NCI-H460 (cell line): Measurements from ENCODE around the gene MCCD1. TPM values are rescaled to one million over a fixed set of nuclear protein-coding genes. Genes with fewer than 3 reads are reported as not detected.

Experiments
- DNase-seq: peaks from one replicate; pipeline ENCODE4 v3.0.0-alpha.2; 2016; ENCODE audit warnings: low read depth; ENCODE audit errors: extremely low read depth
- total RNA-seq: library from RNA; depleted of rRNA; stranded (reverse); fragments of >200 nt; shearing (Covaris generic); gene quantifications from 2 replicates; pipeline ENCODE4 v1.2.3, GENCODE V29; 2014

The MCCD1 gene
- total RNA-seq, 1 experiment from 2014 or later, result not detected

DNA sequence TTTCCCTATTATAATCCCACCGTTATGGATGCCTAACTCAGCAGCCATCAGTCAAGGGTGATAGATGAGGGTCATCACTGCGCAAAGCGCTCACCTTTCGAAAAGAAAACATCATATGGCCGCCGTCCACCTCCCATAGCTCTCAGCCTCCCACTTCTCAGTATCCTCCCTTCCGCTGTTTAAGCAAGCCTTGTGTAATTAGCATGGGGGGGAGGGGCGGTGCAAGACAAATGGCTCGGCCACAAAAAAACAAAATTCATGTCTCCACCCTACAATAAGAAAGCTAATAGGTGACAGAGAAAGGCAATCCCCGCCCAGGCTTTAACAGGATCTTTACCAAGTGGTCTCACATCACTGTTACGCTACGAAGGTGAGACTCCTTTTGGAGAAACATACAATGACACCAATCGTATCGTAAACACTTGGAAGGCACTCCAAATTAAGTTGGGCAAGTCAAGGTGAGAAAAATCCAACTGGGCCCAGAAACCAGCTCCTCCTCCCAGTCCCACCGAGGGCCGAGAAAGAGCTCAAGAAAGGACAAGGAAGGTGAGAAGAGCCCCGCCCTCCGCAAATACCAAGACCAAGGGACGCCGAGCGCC lies 12.4 kb downstream of the MCCD1 start:
- no peak for DNase-seq

DNA sequence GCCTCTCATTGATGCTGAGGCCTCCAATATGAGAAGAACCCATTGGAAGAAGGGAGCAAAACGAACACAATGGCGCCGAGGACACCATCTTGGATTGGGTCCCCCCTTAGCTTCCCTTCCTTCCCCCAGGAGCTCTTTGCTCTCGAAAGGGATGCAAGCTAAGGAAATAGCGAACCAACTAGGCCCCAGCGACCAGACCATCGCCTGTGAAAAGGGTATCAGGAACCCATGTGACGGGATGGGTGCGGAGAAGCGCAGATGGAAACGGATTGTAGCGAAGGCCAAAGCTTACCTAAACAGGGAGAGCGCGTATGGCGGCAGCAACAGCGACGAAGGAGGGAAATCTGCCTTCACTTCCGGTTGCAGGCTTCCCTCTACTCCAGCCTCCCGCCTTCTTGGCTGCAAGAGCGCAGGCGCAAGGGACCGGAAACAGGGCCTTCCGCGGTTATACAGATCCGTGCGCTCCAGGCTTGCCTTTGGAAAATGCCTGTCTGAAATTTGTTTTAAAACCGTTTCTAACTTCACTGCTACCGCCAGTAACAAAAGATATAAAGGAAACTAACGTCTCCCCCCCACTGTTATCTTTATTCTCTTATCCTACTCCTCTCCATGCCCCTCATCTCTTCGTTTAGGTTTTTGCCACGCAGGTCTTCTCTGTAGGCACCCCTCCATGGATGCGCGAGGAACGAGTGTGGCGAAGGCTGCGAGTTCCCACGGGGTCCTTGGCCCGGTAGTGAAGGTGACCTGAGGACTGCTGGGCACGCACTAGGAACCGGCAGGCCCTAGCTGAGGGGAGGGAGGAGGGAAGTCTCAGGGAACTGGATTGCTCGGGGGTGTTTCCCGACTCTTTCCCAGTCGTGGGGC lies 13.1 kb downstream of the MCCD1 start, which contains the start of gene DDX39B:
Gene DDX39B (minus strand): TSS at position 346 of the 864 bp plus-strand sequence. CDS start 1,471 bp downstream, outside the sequence.
- DNase-seq, result peak; percentile 92

DNA sequence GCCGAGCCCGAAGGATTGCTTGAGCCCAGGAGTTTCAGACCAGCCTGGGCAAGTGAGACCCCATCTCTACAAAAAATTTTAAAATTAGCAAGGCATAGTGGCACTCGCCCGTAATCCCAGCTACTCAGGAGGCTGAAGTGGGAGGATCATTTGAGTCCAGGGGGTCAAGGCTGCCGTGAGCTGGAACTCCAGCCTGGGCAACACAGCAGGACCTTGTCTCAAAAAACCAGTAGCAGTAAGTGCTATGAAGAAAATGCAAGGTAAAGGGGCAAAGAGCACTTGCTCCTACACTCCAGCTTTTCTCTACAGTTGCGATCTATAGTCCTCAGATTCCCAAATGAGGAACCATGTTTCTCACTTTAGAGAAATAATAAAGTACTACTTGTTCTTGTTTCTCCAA lies 14.9 kb downstream of the MCCD1 start:
- no peak for DNase-seq

DNA sequence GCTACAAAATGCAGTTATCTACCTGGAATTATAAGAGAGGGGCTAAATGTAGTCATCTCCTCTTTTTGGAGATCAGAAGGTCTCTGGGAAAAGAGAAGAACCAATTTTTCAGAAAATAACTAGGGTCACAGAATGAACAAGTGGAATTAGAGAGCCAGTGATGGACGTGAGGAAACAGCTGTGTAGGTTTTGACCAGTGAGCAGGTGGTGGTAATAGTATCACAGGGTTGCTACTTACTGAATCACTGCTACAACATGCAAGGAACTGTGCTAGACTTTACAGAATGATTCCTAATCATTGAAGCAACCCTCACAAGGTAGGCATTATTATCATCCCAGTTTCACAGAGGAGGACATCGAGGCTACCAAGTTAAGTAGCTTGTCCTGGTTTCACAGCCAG lies 15.9 kb downstream of the MCCD1 start:
- no peak for DNase-seq

DNA sequence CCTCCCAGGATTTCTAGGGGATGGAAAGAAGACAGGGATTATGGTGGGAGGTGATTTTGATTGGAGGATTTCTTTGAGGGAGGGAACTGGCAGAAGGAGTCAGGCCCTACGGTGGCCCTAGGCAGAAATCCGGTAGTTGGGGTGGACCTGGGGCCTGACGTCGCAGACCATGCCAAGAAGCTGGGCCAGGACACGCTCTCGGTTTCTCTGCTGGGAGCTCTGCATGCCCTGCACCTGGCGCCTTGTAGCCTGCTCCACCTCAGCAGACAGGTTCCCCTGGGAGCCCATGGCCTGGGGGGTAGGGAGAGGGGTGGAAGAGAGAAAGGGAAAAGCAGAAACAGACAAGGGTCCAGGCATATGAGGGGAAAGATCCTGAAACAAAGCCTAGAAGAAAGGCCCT lies 16.5 kb downstream of the MCCD1 start:
- no peak for DNase-seq

DNA sequence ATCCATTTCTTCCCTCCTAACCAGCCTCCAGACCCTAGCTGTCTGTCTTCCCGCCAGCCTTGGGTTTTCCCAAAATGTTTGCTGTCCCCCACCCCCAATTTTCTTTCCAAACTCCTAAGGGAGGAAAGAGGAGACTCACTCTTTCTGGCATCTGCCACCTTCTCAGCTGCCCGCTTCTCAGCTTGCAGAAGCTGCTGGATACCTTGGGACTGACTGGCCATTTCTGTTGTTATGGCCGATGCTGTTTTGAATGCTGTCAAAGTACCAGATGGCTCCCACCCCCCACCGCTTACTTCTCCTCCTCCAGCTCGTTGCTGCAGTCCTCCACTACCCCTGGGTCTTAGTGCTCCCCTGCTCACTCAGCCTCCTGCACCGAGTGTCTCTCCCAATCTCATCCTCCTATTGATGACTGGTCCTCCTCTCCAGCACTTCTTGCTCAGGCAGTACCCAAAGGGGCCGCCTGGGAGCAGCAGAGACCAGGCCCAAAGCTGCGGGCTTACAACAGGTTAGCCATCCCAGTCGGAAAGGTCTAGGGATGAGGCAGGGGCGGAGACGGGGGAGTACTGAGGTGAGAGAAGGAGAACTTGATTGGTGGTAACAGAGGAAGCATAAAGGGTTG lies 17.7 kb downstream of the MCCD1 start, which contains the start of gene ATP6V1G2:
Gene ATP6V1G2 (minus strand): TSS at position 270 of the 619 bp plus-strand sequence. CDS start 49 bp downstream, at position 221.
- peak; percentile 81 for DNase-seq

DNA sequence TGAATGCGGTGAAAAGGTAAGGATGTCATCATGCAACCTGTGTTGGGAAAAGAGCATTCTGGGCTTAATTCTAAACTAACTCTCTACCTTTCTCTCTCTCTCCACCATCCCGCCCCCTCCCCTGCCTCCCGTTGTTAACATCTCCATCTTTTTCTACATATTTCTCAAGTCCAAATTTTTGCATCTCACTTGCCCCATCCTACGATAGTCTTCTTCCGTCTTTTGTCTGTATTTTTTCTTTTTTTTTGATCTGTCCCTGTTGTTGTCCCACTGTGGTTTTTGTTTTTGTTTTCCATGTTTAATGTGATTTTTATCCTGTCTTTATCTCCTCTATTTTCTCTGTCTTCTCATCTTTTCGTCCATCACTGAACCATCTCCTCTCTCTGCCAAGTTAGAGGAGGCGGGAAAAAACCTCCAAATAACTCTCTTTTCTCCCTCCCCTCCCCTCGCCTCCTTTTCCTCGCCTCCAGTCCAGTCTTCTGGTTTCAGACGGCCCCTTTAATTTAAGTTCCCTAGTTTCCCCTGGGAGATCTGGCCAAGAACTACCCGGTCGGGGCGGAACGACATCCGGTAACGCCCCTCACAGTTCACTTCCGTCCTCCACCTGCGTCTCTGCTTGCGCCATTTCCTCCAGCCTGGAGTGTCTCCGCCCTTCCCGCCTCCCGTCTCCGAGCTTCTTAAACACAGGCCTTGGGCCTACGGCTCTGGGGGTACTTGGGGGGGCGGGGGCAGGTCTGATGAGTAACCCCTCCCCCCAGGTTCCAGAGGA lies 18.4 kb downstream of the MCCD1 start, which contains the start of gene NFKBIL1:
Gene NFKBIL1 (plus strand): TSS at position 651 of the 769 bp plus-strand sequence. CDS start 87 bp downstream, at position 738.
- peak; percentile 90 for DNase-seq

DNA sequence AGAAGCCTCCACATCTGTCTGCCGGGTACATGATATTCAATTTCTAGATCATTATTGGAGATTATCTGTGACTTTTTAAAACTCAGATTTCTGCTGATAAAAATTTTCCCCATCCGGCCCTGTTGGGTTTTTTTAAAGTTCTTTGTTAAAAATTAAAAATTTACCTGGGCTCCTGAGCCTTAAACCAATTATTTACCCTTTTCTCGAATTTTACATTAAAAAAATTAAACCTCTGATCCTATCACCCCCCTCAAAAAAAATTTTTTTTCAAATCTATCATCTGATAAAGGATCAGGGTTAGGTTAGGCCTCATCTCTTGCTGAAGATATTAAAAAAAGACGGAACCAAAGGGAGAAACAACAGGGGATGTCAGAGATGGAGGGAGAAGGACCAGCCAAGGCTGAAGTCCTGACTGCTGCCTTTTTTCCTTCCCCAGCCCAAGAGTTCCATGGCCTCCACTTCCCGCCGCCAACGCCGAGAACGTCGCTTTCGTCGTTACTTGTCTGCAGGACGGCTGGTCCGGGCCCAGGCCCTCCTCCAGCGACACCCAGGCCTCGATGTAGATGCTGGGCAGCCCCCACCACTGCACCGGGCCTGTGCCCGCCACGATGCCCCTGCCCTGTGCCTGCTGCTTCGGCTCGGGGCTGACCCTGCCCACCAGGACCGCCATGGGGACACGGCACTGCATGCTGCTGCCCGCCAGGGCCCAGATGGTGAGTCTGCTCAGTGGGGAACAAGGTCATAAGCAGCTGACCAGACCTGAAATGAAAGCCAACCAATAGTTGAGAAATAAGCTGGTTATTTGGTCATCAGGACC lies 19.2 kb downstream of the MCCD1 start:
- no peak for DNase-seq

DNA sequence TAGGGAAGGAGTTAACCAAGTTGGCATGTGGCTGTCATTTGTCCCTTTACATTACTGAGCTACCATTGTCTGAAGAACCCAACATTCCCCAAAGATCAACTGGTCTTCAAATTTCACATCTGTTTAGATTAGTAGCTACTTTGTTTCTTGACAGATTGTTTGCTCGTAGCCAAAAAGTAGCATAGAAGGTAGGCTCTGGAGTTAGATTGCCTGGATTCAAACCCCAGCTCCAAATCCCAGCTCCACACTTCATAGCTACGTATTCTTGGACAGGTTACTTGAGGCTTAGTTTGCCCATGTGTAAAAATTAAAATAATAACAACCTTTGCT lies 19.7 kb downstream of the MCCD1 start:
- no peak for DNase-seq

DNA sequence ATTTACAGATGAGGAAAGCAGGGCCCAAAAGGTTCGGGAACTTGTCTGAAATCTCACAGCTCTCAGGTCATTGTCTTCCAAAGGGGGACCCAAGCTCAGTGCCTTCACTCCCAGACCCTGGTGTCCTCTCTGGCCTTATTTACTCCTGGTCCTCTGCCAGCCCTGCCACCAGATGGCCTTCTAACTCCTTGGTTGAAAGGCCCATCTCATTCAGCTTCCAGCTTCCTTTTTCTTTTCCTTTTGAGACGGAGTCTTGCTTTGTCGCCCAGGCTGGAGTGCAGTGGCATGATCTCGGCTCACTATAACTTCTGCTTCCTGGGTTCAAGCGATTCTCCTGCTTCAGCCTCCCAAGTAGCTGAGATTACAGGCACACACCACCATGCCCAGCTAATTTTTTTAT lies 22.6 kb downstream of the MCCD1 start:
- peak; percentile 36 for DNase-seq

DNA sequence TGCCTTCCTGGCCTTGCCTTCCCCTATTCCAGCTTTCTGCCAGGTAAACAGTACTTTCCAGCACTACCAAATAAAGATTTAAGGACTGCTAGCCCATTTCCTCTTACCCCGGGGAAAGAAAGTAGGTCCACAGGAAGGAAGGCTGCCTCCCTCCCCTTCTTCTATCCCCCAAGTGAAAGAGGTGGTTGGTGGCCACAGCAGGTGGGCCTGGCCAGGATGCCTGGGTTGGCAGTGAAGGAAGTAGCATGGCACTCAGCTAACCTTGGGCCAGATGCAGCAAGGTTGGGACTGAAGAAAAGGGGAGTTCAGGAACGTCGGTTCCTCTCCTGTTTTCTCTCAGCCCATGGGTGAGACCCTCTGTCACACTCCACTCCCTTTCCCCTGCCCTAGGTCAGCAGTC lies 27.5 kb downstream of the MCCD1 start:
- DNase-seq, result no peak

DNA sequence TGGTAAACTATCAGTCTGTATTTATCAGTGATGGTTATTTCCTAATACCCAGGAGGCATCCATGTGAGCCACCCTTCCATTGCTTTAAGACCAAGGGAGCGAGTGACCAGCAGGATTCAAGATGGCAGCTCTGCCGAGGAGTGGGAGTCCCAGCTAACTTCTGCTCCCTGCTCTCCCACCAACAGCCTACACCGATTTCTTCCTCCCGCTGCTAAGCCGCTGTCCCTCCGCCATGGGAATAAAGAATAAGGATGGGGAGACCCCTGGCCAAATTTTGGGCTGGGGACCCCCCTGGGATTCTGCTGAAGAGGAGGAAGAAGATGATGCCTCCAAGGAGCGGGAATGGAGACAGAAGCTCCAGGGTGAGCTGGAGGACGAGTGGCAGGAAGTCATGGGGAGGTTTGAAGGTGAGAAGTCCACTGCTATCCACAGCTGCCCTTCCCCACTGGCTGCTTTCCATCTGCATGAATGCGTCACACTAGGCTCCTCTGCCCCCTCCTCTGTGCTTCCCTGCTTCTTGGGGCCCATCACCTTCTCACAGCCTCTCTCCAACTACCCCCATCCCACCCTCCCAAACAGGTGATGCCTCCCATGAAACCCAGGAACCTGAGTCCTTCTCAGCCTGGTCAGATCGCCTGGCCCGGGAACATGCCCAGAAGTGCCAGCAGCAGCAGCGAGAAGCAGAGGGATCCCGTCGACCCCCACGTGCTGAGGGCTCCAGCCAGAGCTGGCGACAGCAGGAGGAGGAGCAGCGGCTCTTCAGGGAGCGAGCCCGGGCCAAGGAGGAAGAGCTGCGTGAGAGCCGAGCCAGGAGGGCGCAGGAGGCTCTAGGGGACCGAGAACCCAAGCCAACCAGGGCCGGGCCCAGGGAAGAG lies 28.9 kb downstream of the MCCD1 start:
- DNase-seq, result no peak

DNA sequence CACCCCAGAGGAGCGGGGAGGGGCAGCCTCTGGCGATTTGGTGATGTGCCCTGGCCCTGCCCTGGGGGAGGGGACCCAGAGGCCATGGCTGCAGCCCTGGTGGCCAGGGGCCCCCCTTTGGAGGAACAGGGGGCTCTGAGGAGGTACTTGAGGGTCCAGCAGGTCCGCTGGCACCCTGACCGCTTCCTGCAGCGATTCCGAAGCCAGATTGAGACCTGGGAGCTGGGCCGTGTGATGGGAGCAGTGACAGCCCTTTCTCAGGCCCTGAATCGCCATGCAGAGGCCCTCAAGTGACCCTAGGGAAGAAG lies 29.5 kb downstream of the MCCD1 start:
- no peak for DNase-seq

DNA sequence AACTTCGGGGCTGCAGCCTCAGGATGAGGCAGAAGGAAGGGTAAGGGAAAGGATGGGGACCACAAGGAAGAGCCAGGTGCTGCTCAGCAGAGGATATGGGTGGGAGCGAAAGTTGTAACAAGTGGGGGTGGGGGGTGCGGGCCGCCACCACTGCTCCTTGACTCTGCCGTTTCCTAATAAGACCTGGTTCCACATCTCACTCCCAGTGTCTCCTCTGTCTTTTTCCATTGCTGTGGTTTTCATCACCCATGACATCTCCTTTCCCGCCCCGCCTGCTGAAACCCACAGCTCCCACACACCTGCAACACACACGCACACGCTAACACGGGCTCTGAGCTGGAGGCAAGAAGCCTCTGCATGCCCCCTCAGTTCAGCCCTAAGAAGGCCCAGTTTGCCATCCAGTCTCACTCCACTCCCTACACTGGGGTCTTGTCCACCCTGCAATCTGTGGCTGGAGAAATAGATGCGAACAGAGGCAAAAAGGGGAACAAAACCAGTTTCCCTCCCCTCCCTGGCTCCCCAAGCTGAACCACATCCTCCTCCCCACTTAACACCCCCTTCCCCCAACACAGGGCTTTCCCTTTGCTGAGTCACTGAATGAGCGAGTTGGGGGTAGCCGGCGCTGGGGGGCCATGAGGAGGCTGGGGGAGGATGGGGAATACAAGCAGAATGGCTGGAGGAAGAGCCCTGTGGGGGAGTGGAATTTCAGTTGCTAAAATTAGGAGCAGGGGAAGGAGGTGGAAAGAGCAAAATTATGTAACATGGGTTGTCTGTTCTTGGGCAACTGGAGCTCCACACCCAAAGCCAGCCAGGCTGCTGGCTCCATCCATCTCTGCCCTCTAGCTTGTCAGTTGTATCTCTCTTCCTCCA lies 30.1 kb downstream of the MCCD1 start:
- DNase-seq, result no peak

DNA sequence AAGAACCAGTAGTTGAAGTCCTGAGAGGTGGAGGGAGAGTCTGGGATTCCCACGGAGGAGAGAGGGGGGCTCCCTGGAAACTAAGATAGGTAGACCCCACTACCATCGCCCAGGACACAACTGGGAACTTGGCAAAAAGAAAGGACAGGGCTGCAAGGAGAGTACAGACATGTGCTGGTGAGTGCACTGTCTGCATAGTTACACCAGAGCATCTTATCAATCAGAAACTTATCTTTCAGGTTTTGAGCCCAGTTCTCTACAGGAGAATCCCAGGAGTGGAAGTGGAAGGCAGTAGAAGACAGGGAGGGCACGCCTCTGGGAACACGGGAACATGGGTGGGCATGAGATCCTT lies 30.8 kb downstream of the MCCD1 start:
- no peak for DNase-seq

DNA sequence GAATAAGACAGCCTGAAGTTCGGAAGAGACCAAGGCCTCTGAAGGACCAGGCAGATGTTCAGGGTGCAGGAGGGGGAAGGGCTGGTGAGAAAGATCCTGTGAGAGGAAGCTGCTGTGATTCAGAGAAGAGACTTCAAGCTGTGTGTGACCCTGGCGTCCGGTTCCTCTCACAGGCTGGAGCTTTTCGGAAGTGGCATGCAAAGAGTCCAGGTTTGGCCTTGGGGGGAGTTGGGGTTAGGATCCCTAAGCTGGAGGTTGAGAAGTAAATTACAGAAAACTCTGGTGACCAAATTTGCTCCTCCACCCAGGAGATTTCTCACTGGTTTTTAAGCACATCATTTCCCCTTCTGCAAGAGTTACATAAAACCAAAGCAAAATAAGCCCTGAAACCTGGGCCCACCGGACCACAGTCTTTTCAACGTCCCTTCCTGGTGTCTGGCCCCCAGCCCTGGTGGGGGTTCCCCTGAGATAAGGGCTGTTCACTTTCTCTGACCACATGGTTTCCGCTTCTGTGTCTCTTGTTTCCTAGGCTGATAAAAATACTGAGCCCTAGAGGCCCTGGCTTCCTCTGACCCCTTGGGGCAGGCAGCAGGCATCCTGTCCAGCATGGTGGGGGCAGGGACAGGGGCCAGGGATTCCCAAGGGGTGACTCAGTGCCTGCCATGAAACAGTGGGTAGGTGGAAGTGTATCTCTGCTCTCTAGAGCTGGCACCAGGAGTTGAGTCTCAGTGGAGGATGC lies 31.4 kb downstream of the MCCD1 start:
- no peak for DNase-seq

DNA sequence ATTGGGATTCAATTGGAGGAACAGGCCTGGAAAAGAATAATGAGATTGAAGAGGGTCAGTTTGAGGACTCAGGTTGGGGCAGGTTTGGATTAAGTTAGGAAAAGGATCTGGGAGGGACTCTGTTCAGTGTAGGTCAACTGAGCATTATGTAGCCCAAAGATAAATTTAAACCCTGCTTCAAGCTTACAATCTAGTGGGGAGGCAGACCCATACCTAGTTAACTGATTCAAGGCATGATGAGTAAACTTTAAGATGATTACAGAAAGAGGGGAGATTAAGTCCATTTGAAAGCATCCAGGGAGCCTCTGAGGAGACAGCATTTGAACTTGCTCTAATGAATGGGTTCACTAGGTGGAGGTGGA lies 31.9 kb downstream of the MCCD1 start:
- DNase-seq, result no peak
